ENCODE results near the gene SLC12A3.

SLC12A3 gene

GRCh38 chr16:56828647-56829046 lies 36.4 kb upstream of the SLC12A3 start:
- no peak for TF ChIP-seq ZFX (IDR thresholded peaks at IDR 0.05; ENCODE audit: borderline replicate concordance)
- TF ChIP-seq CTCF (IDR thresholded peaks at IDR 0.05): no peak
- no peak overlapping the region for H3K27ac ChIP-seq

- TF ChIP-seq ZFX (IDR thresholded peaks at IDR 0.05; ENCODE audit: borderline replicate concordance) (no peak), CTCF (IDR thresholded peaks at IDR 0.05) (no peak)
- no peak overlapping the region for H3K27ac ChIP-seq
Observed at GRCh38 chr16:56830669-56831068, 34.3 kb upstream of the SLC12A3 start.

GRCh38 chr16:56832768-56833167 lies 32.2 kb upstream of the SLC12A3 start:
- TF ChIP-seq ZFX (IDR thresholded peaks at IDR 0.05; ENCODE audit: borderline replicate concordance) (no peak), CTCF (IDR thresholded peaks at IDR 0.05) (no peak)
- H3K27ac ChIP-seq: no peak overlapping the region

- no peak for TF ChIP-seq ZFX (IDR thresholded peaks at IDR 0.05; ENCODE audit: borderline replicate concordance)
- TF ChIP-seq CTCF (IDR thresholded peaks at IDR 0.05): no peak
- H3K27ac ChIP-seq: no peak overlapping the region
Observed at GRCh38 chr16:56833243-56833970, 31.6 kb upstream of the SLC12A3 start.

- TF ChIP-seq ZFX (IDR thresholded peaks at IDR 0.05; ENCODE audit: borderline replicate concordance): no peak
- TF ChIP-seq CTCF (IDR thresholded peaks at IDR 0.05): no peak
- no peak overlapping the region for H3K27ac ChIP-seq
Observed at GRCh38 chr16:56835320-56835719, 29.7 kb upstream of the SLC12A3 start.

- TF ChIP-seq CTCF (IDR thresholded peaks at IDR 0.05) (no peak), ZFX (IDR thresholded peaks at IDR 0.05; ENCODE audit: borderline replicate concordance) (no peak)
- H3K27ac ChIP-seq: no peak overlapping the region
Observed at GRCh38 chr16:56836410-56837230, 28.4 kb upstream of the SLC12A3 start.
